Panc1 (cell line): ENCODE measurements around the gene GRM7. TPM values are rescaled to one million over a fixed set of nuclear protein-coding genes. Genes with fewer than 3 reads are reported as not detected.

Experiments
- ATAC-seq: fragments of 200-7000 bp; cut with Tn5 transposase; 2 replicates; pipeline ENCODE4 v1.9.1; 2020; ENCODE audit warnings: mild to moderate bottlenecking, moderate library complexity
- BruUV-seq: library from RNA; stranded (reverse); fragments of 400-500 nt; replicated peaks from 2 replicates; lab custom pipeline; 2021; lab: Mats Ljungman, UMichigan
- CTCF ChIA-PET: fragments of 300-600 bp; sonication (Branson Sonifier 250); formaldehyde crosslinking; loops from one replicate; lab custom pipeline; 2022; ENCODE audit warnings: antibody characterized with exemption; lab: Charles Lee
- POLR2A ChIA-PET: fragments of 300-600 bp; sonication (Branson Sonifier 250); formaldehyde crosslinking; loops from one replicate; lab custom pipeline; 2022; ENCODE audit warnings: antibody characterized with exemption; lab: Charles Lee
- DNase-seq: peaks from one replicate; pipeline ENCODE4 v3.0.0-alpha.2; 2010; ENCODE audit warnings: low read depth, low spot score
- H3K27ac ChIP-seq: 2 replicates; pipeline ENCODE4 v1.5.1; 2011; ENCODE audit warnings: mild to moderate bottlenecking, low read length, inconsistent platforms
- H3K27me3 ChIP-seq: fragments of 200-500 bp; sonication (Bioruptor generic); 2 replicates; pipeline ENCODE4 v1.6.0; 2014; ENCODE audit warnings: low read length, inconsistent platforms; ENCODE audit not compliant: control insufficient read depth, insufficient read depth
- H3K36me3 ChIP-seq: fragments of 200-500 bp; sonication (Bioruptor generic); 2 replicates; pipeline ENCODE4 v1.5.1; 2014; ENCODE audit warnings: inconsistent platforms, mild to moderate bottlenecking, low read length, moderate library complexity; ENCODE audit not compliant: control insufficient read depth, insufficient read depth
- H3K4me1 ChIP-seq: 2 replicates; pipeline ENCODE4 v1.5.1; 2011; ENCODE audit warnings: inconsistent platforms, mild to moderate bottlenecking, low read length, moderate library complexity; ENCODE audit not compliant: control insufficient read depth, insufficient read depth
- H3K4me3 ChIP-seq, 2 experiments: 2 replicates each; pipeline ENCODE4 v1.5.1; 2011 to 2012; ENCODE audit warnings: low read depth in 2 of 2, low read length in 2 of 2, mild to moderate bottlenecking in 2 of 2, inconsistent platforms in 1 of 2, moderate library complexity in 1 of 2
- H3K9me3 ChIP-seq: fragments of 200-500 bp; sonication (Bioruptor generic); 2 replicates; pipeline ENCODE4 v1.5.1; 2014; ENCODE audit warnings: low read depth, mild to moderate bottlenecking, inconsistent platforms, low read length, moderate library complexity; ENCODE audit not compliant: control insufficient read depth, insufficient read depth
- POLR2AphosphoS5 ChIP-seq: IDR thresholded peaks from 2 replicates; pipeline ENCODE4 v1.6.1; 2012; ENCODE audit warnings: mild to moderate bottlenecking, low read depth, low read length, moderate library complexity
- SIN3A ChIP-seq: IDR thresholded peaks from 2 replicates; pipeline ENCODE4 v1.6.1; 2012; ENCODE audit warnings: low read depth, mild to moderate bottlenecking, low read length, moderate library complexity, borderline replicate concordance; ENCODE audit not compliant: insufficient read depth
- TCF7L2 ChIP-seq: IDR thresholded peaks from 2 replicates; pipeline ENCODE4 v1.6.1; 2011; ENCODE audit warnings: mild to moderate bottlenecking, low read depth, low read length, inconsistent platforms
- in situ Hi-C: cut with HindIII; loops from 2 replicates; pipeline ENCODE4 v1.10.0; 2016; ENCODE audit warnings: low sequenced_read_pairs, low pct_unique_long_range_greater_than_20kb
- intact Hi-C: fragments of 100-400 bp; cut with micrococcal nuclease; formaldehyde crosslinking; loops from one replicate; pipeline ENCODE4 v1.10.0; 2022; ENCODE audit not compliant: unreplicated experiment
- total RNA-seq: library from RNA; stranded (reverse); gene quantifications from one replicate; pipeline ENCODE4 v1.2.1, GENCODE V29; 2021; ENCODE audit not compliant: unreplicated experiment
- TF ChIP-seq, protein P1 (sequence below), 2 experiments: IDR thresholded peaks; 2 replicates each; pipeline ENCODE4 v1.6.1; 2011 to 2012; ENCODE audit warnings: low read depth in 2 of 2, control low read depth in 1 of 2, low read length in 1 of 2, mild to moderate bottlenecking in 1 of 2, moderate library complexity in 1 of 2; ENCODE audit not compliant: insufficient read depth in 1 of 2
- TF ChIP-seq, protein P2 (sequence below): fragments of 450-650 bp; IDR thresholded peaks from 2 replicates; pipeline ENCODE4 v1.5.1; 2017; ENCODE audit warnings: mild to moderate bottlenecking

Gene GRM7
- total RNA-seq, 1 experiment from 2014 or later, result not detected

DNA sequence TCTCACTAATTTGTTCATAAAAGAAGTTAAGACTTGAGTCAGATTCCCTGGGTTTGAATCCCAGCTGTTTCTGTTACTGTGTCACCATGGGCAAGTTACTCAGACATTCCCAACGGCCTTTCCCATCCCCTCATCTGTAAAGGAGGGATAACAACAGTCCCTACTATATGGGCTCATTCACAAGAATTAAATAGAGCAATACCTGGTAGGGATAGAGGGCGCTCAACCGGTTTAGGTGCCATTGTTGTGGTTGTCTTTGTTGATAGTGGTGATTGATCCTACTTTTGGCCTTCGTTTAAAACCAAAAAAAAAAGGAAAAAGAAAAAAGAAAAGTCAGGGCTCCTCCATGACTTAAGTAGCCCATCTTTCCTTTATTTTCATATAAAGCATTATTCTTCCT lies 563.1 kb downstream of the GRM7 start:
- POLR2A ChIA-PET, result no interaction called here
- CTCF ChIA-PET, result no interaction called here
- no peak for ATAC-seq

GRCh38 chr3:7428206-7428718 lies 567.3 kb downstream of the GRM7 start:
- no TSS peak for BruUV-seq
- H3K9me3 ChIP-seq, result no peaks in the 10 kb centered on the region
- no peaks in the 10 kb centered on the region for H3K36me3 ChIP-seq
- no peaks in the 10 kb centered on the region for H3K27me3 ChIP-seq
- no peak overlapping the region for H3K4me3 ChIP-seq
- in situ Hi-C loops (no loop called here), intact Hi-C loops (no loop called here)
- ChIA-PET CTCF (no interaction called here), POLR2A (no interaction called here)
- no peak for DNase-seq
- no peak overlapping the region for H3K27ac ChIP-seq
- TF ChIP-seq TCF7L2 (no peak), SIN3A (no peak)
- TF ChIP-seq, protein P1, sequence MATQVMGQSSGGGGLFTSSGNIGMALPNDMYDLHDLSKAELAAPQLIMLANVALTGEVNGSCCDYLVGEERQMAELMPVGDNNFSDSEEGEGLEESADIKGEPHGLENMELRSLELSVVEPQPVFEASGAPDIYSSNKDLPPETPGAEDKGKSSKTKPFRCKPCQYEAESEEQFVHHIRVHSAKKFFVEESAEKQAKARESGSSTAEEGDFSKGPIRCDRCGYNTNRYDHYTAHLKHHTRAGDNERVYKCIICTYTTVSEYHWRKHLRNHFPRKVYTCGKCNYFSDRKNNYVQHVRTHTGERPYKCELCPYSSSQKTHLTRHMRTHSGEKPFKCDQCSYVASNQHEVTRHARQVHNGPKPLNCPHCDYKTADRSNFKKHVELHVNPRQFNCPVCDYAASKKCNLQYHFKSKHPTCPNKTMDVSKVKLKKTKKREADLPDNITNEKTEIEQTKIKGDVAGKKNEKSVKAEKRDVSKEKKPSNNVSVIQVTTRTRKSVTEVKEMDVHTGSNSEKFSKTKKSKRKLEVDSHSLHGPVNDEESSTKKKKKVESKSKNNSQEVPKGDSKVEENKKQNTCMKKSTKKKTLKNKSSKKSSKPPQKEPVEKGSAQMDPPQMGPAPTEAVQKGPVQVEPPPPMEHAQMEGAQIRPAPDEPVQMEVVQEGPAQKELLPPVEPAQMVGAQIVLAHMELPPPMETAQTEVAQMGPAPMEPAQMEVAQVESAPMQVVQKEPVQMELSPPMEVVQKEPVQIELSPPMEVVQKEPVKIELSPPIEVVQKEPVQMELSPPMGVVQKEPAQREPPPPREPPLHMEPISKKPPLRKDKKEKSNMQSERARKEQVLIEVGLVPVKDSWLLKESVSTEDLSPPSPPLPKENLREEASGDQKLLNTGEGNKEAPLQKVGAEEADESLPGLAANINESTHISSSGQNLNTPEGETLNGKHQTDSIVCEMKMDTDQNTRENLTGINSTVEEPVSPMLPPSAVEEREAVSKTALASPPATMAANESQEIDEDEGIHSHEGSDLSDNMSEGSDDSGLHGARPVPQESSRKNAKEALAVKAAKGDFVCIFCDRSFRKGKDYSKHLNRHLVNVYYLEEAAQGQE (IDR thresholded peaks at IDR 0.05; ENCODE audit: insufficient read depth in 1 of 2, low read depth in 2 of 2, low read length in 1 of 2), result no peak
- TF ChIP-seq, protein P2, sequence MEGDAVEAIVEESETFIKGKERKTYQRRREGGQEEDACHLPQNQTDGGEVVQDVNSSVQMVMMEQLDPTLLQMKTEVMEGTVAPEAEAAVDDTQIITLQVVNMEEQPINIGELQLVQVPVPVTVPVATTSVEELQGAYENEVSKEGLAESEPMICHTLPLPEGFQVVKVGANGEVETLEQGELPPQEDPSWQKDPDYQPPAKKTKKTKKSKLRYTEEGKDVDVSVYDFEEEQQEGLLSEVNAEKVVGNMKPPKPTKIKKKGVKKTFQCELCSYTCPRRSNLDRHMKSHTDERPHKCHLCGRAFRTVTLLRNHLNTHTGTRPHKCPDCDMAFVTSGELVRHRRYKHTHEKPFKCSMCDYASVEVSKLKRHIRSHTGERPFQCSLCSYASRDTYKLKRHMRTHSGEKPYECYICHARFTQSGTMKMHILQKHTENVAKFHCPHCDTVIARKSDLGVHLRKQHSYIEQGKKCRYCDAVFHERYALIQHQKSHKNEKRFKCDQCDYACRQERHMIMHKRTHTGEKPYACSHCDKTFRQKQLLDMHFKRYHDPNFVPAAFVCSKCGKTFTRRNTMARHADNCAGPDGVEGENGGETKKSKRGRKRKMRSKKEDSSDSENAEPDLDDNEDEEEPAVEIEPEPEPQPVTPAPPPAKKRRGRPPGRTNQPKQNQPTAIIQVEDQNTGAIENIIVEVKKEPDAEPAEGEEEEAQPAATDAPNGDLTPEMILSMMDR, result no peak
- no peaks in the 10 kb centered on the region for H3K4me1 ChIP-seq
- no peak for ATAC-seq

More for the DNA sequence above, 563.1 kb downstream of the GRM7 start:
- no peak for DNase-seq
- no TSS peak for BruUV-seq
- in situ Hi-C loops (no loop called here), intact Hi-C loops (no loop called here)
- Histone ChIP-seq H3K36me3 (no peaks in the 10 kb centered on the region), H3K4me3 (no peak overlapping the region), H3K27ac (no peak overlapping the region), H3K27me3 (no peaks in the 10 kb centered on the region), H3K9me3 (no peaks in the 10 kb centered on the region), H3K4me1 (no peaks in the 10 kb centered on the region)
- TF ChIP-seq POLR2AphosphoS5, result no peak
- TF ChIP-seq, protein P2, result no peak
- no peak for TF ChIP-seq TCF7L2
- TF ChIP-seq, protein P1 (IDR thresholded peaks at IDR 0.05; ENCODE audit: insufficient read depth in 1 of 2, low read depth in 2 of 2, low read length in 1 of 2), result no peak
